LNCAP (cell line): ENCODE data around the gene RASAL2.

ENCODE experiments used
- CTCF ChIP-seq: fragments of 450-650 bp; IDR thresholded peaks from 2 replicates; pipeline ENCODE4 v1.5.1; 2017; ENCODE audit warnings: mild to moderate bottlenecking

Gene RASAL2

GRCh38 chr1:178352790-178353416 is 259.0 kb downstream of the RASAL2 start:
- TF ChIP-seq CTCF = no peak

GRCh38 chr1:178353524-178353923 is 259.6 kb downstream of the RASAL2 start:
- no peak for TF ChIP-seq CTCF

GRCh38 chr1:178354816-178355215 is 260.9 kb downstream of the RASAL2 start:
- TF ChIP-seq CTCF = no peak

GRCh38 chr1:178356299-178356698 is 262.4 kb downstream of the RASAL2 start:
- TF ChIP-seq CTCF = no peak

- no peak for TF ChIP-seq CTCF
Observed at GRCh38 chr1:178358456-178358855, 264.6 kb downstream of the RASAL2 start.

- no peak for TF ChIP-seq CTCF
Observed at GRCh38 chr1:178360421-178360820, 266.5 kb downstream of the RASAL2 start.

GRCh38 chr1:178361847-178362246 is 267.9 kb downstream of the RASAL2 start:
- no peak for TF ChIP-seq CTCF

GRCh38 chr1:178362747-178363146 is 268.8 kb downstream of the RASAL2 start:
- no peak for TF ChIP-seq CTCF
